KMS-11 (cell line): ENCODE data around the gene GOLGA8M.
"Not testable (repeated sequence)": the region's sequence is repeated elsewhere in the genome, so short reads cannot be mapped to it uniquely, and the experiment has no call there.

Experiments used
- H2AFZ ChIP-seq: fragments of 200-600 bp; sonication (generic); 2 replicates; pipeline ENCODE4 v1.6.1; 2016; ENCODE audit warnings: antibody characterized with exemption, mixed run types, low read depth
- H3K27ac ChIP-seq: fragments of 200-600 bp; sonication (generic); 2 replicates; pipeline ENCODE4 v1.6.1; 2016; ENCODE audit warnings: mild to moderate bottlenecking, mixed run types
- H3K27me3 ChIP-seq: fragments of 200-600 bp; sonication (generic); 2 replicates; pipeline ENCODE4 v1.6.1; 2017; ENCODE audit warnings: mild to moderate bottlenecking, low read depth, mixed run types, moderate library complexity; ENCODE audit not compliant: insufficient read depth
- H3K36me3 ChIP-seq: fragments of 200-600 bp; sonication (generic); 2 replicates; pipeline ENCODE4 v1.6.1; 2017; ENCODE audit warnings: mild to moderate bottlenecking, mixed run types; ENCODE audit not compliant: insufficient read depth
- H3K4me1 ChIP-seq: fragments of 200-600 bp; sonication (generic); 2 replicates; pipeline ENCODE4 v1.6.1; 2016; ENCODE audit warnings: mild to moderate bottlenecking, low read depth, mixed run types; ENCODE audit not compliant: poor library complexity, severe bottlenecking
- H3K4me2 ChIP-seq: fragments of 200-600 bp; sonication (generic); 2 replicates; pipeline ENCODE4 v1.7.0; 2016; ENCODE audit warnings: mild to moderate bottlenecking, mixed run types
- H3K4me3 ChIP-seq: fragments of 200-600 bp; sonication (generic); IDR thresholded peaks from 2 replicates; pipeline ENCODE4 v1.6.1; 2017; ENCODE audit warnings: low read depth, low read length, mixed read lengths; ENCODE audit not compliant: insufficient read depth
- H3K79me2 ChIP-seq: fragments of 200-600 bp; sonication (generic); 2 replicates; pipeline ENCODE4 v1.6.1; 2016; ENCODE audit warnings: low read depth, mixed run types; ENCODE audit not compliant: insufficient read depth
- H3K9ac ChIP-seq: fragments of 200-600 bp; sonication (generic); 2 replicates; pipeline ENCODE4 v1.6.1; 2016; ENCODE audit warnings: mild to moderate bottlenecking, mixed run types
- H4K20me1 ChIP-seq: fragments of 200-600 bp; sonication (generic); 2 replicates; pipeline ENCODE4 v1.6.1; 2016; ENCODE audit warnings: mild to moderate bottlenecking, mixed run types; ENCODE audit not compliant: insufficient read depth

Gene GOLGA8M, protein sequence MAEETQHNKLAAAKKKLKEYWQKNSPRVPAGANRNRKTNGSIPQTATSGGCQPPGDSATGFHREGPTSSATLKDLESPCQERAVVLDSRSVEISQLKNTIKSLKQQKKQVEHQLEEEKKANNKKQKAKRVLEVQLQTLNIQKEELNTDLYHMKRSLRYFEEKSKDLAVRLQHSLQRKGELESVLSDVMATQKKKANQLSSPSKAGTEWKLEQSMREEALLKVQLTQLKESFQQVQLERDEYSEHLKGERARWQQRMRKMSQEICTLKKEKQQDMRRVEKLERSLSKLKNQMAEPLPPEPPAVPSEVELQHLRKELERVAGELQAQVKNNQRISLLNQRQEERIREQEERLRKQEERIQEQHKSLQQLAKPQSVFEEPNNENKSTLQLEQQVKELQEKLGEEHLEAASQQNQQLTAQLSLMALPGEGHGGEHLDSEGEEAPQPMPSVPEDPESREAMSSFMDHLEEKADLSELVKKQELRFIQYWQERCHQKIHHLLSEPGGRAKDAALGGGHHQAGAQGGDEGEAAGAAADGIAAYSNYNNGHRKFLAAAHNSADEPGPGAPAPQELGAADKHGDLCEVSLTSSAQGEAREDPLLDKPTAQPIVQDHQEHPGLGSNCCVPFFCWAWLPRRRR

DNA sequence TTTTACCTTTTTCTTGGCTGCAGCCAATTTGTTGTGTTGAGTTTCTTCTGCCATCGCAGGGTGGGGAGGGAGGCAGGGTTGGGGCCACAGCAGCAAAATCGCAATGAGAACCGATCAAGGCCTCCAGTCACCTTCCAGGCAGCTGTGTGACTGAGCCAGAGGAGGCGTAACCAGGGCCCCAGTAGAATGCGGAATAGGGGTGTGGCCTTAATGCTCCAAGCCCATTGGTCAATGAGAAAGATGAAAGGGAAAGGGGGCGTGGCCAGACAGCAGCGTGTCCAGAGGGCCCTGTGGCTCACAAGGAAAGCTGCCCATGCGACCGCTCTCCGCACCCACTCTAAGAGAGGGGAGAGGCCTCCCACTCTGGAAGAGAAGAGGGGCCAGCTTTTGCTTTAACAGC lies at the start of gene GOLGA8M:
Gene GOLGA8M (minus strand): TSS at position 152 of the 400 bp plus-strand sequence. CDS start 98 bp downstream, at position 54.
- not testable (repeated sequence) for H3K4me1 ChIP-seq, H2AFZ ChIP-seq, H3K27me3 ChIP-seq, H3K4me2 ChIP-seq, H4K20me1 ChIP-seq, H3K27ac ChIP-seq, H3K79me2 ChIP-seq, H3K9ac ChIP-seq, H3K36me3 ChIP-seq, H3K4me3 ChIP-seq

DNA sequence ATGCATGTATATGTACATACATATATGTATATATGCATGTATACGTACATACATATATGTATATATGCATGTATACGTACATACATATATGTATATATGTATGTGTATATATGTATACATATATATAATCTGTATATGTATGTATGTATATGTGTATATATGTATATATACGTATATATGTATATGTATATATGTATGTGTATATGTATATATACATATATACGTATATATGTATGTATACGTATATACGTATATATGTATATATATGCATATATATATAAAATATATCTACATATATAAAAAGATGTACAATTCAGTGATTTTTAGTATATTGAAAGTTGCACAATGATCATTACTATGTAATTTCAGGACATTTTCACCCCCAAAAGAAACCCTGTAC lies 30.7 kb upstream of the GOLGA8M start:
- H3K4me3 ChIP-seq, H3K4me1 ChIP-seq, H3K79me2 ChIP-seq, H3K36me3 ChIP-seq, H3K9ac ChIP-seq, H3K4me2 ChIP-seq, H4K20me1 ChIP-seq, H2AFZ ChIP-seq, H3K27ac ChIP-seq: not testable (repeated sequence)
- H3K27me3 ChIP-seq, result peaks cover 11% of the 10 kb centered on the region; the same call in 1 of the 2 replicates

DNA sequence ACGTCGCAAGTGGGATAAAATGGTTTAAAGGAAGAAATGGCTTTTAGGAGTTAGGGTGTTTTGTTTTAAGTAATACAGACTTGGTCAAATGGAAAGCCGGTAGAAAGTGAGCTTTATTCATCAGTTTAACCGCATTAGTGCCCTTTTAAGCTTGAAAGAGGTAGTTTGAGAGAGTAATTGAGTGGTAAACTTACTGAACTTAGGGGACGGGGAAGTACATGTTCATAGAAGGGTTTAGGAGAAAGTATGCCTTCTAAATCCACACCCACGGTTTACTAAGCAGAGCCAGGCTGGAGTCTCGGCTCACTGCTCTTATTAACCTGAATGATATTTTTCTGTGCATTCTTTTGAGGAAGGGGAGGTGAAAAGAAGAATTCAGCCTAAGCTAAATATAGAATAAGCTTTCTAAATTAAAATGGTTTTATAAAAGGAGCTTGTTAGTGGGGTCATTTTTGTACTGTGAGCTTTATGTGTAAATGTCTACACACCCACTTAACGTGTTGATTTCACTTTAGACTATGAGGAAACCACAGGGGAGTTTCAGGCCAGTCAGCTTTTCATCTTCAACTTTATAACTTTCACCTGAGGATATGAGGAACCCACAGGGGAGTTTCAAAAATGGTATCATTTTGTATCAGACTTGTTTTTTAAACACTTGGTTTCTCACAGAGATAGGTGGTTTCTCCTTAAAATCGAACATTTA lies 26.5 kb upstream of the GOLGA8M start:
- H3K9ac ChIP-seq, H3K79me2 ChIP-seq, H3K4me1 ChIP-seq, H3K4me2 ChIP-seq, H3K27ac ChIP-seq, H4K20me1 ChIP-seq, H3K4me3 ChIP-seq, H2AFZ ChIP-seq, H3K36me3 ChIP-seq: not testable (repeated sequence)
- H3K27me3 ChIP-seq, result peaks cover 16% of the 10 kb centered on the region; the same call in 1 of the 2 replicates

DNA sequence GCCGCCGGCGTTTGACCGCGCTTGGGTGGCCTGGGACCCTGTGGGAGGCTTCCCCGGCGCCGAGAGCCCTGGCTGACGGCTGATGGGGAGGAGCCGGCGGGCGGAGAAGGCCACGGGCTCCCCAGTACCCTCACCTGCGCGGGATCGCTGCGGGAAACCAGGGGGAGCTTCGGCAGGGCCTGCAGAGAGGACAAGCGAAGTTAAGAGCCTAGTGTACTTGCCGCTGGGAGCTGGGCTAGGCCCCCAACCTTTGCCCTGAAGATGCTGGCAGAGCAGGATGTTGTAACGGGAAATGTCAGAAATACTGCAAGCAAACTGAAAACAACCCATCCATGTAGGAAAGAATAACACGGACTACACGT lies 26.0 kb upstream of the GOLGA8M start:
- H3K27me3 ChIP-seq, result peaks cover 16% of the 10 kb centered on the region; the same call in 1 of the 2 replicates
- H3K4me2 ChIP-seq, H3K27ac ChIP-seq, H3K4me1 ChIP-seq, H4K20me1 ChIP-seq, H3K9ac ChIP-seq, H2AFZ ChIP-seq, H3K79me2 ChIP-seq, H3K36me3 ChIP-seq, H3K4me3 ChIP-seq: not testable (repeated sequence)

DNA sequence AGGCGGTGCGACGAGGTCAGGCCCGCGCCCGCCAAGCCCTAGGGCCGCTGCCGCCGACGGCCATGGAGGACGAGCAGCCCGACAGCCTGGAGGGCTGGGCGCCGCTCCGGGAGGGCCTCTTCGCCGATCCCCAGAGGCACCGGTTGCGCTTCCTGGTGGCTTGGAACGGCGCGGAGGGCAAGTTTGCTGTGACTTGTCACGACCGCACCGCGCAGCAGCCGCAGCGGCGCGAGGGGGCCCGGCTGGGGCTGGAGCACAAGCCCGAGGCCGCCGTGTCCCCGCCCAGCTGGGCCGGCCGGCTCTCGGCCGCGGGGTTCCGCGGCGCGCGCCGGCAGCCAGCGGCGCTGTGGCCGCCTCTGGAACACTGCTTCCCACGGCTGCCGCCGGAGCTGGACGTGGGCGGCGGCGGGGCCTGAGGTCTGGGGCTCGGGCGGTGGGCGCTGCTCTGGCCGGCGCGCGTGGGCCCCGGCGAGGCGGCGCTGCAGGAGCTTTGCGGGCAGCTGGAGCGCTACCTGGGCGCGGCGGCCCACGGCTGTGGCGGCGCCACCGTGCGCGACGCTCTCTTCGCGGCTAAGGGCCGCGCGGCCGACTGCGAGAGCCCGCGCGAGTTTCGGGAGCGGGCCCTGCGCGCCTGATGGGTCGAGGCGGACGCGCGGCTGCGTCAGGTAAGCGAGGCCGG lies 25.4 kb upstream of the GOLGA8M start:
- H3K79me2 ChIP-seq, H3K27ac ChIP-seq, H2AFZ ChIP-seq, H3K36me3 ChIP-seq, H3K4me3 ChIP-seq, H4K20me1 ChIP-seq, H3K4me2 ChIP-seq, H3K4me1 ChIP-seq, H3K9ac ChIP-seq: not testable (repeated sequence)
- peaks cover 16% of the 10 kb centered on the region; the same call in 1 of the 2 replicates for H3K27me3 ChIP-seq

DNA sequence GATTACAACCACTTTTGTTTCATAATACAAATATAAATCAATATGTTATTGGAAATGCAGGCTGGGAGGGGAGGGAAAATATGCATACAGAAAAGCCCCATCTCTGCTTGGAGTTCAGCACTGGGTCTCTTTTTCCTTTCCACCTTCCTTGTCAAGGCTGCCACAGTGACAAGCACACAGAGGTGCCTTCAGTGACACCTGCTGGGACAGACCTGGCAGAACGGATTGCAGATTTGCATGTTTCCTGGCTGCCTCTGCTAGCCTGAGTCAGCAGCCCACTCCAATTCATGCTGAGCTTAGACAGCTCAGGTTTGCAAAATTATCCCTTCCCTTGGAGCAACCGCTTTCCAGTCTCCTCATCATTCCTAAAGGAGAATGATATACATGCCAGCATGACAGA lies 15.8 kb upstream of the GOLGA8M start:
- not testable (repeated sequence) for H3K4me3 ChIP-seq, H3K27ac ChIP-seq, H2AFZ ChIP-seq, H3K9ac ChIP-seq, H3K27me3 ChIP-seq, H3K4me2 ChIP-seq, H4K20me1 ChIP-seq, H3K36me3 ChIP-seq, H3K79me2 ChIP-seq, H3K4me1 ChIP-seq

DNA sequence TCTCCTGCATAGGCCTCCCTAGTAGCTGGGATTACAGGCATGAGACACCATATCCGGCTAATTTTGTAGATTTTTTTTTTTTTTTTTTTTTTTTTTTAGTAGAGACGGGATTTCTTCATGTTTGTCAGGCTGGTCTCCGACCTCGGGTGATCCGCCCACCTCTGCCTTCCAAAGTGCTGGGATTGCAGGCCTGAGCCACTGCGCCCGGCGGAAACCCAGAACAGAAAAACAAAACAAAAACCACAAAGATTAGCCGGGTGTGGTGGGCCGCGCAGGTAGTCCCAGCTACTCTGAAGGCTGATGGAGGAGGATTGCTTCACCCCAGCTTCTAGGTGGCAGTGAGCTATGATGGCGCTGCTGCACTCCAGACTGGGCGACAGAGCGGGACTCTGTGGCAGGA lies 14.8 kb upstream of the GOLGA8M start:
- not testable (repeated sequence) for H3K79me2 ChIP-seq, H3K27ac ChIP-seq, H3K4me3 ChIP-seq, H4K20me1 ChIP-seq, H3K4me1 ChIP-seq, H3K4me2 ChIP-seq, H3K9ac ChIP-seq, H2AFZ ChIP-seq, H3K27me3 ChIP-seq, H3K36me3 ChIP-seq
